HFFc6 (cell line): ENCODE data around the gene PSENEN. TPM values are rescaled to one million over a fixed set of nuclear protein-coding genes. Genes with fewer than 3 reads are reported as not detected.
"Not testable (repeated sequence)": the region's sequence is repeated elsewhere in the genome, so short reads cannot be mapped to it uniquely, and the experiment has no call there.

Source experiments
- DNase-seq: peaks from one replicate; pipeline ENCODE4 v3.0.0-alpha.2; 2018
- H3K27ac Mint-ChIP-seq: 2 replicates; pipeline ENCODE4 v1.8.0; 2020; ENCODE audit warnings: mild to moderate bottlenecking, mixed read lengths
- H3K27me3 Mint-ChIP-seq: 2 replicates; pipeline ENCODE4 v1.8.0; 2021; ENCODE audit warnings: mild to moderate bottlenecking, moderate library complexity, mixed read lengths; ENCODE audit not compliant: insufficient read depth
- H3K36me3 Mint-ChIP-seq: 2 replicates; pipeline ENCODE4 v1.8.0; 2021; ENCODE audit warnings: low read depth, mixed read lengths
- H3K4me1 Mint-ChIP-seq: 2 replicates; pipeline ENCODE4 v1.8.0; 2020; ENCODE audit warnings: low read depth, mixed read lengths
- H3K4me3 Mint-ChIP-seq: 2 replicates; pipeline ENCODE4 v1.8.0; 2020; ENCODE audit warnings: mild to moderate bottlenecking, moderate library complexity, mixed read lengths
- H3K9me3 Mint-ChIP-seq: 2 replicates; pipeline ENCODE4 v1.8.0; 2020; ENCODE audit warnings: mild to moderate bottlenecking, mixed read lengths
- CTCF ChIP-seq: fragments of 200-600 bp; sonication (generic); IDR thresholded peaks from 2 replicates; pipeline ENCODE4 v1.5.0; 2021; ENCODE audit warnings: antibody characterized with exemption, mild to moderate bottlenecking
- total RNA-seq, 6 experiments: library from RNA; stranded (reverse); fragmentation: NEBNext Ultra II Directional; extraction: Animal tissue kit (Norgen Biotek cat#: 25700); gene quantifications; 2 replicates in 1 of 6; 3 replicates in 5 of 6; pipeline ENCODE4 v1.2.3, GENCODE V29; 2021

Gene PSENEN
- total RNA-seq, 6 experiments from 2014 or later, result 68.2 to 86.6 (median 74.9) TPM

DNA sequence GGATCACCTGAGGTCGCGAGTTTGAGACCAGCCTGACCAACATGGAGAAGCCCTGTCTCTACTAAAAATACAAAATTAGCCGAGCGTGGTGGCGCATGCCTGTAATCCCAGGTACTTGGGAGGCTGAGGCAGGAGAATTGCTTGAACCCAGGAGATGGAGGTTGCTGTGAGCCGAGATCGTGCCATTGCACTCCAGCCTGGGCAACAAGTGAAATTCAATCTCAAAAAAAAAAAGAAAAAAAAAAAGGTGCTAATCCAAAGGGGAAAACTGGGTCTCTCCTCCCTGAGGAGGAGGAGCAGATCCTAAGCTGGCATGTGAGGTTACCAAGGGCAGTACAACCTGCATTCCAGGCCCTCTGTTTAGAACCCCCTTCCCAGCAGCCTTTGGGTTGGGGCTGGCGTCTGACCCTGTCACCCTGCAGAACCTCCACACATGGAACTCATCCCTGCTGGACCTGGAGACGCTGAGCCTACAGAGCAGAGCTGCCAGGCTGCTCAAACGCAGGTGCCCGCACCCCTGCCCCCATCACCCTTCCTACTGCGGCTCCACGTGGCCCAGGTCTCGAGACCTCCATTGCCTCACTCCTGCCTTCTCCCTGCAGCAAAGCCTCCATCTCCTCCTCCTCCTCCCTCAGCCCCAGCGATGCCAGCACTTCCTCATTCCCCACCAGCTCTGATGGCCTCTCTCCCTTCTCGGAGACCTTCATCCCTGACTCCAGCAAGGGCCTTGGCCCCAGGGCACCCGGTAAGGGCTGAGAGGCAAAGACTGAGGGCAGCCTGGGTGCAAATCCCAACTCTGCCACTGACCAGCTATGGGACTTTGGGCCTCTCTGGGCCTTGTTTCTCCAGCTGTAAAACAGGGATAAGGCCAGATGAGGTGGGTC, 19.2 kb downstream of the PSENEN start:
- no peaks in the 10 kb centered on the region for H3K9me3 Mint-ChIP-seq
- no peak overlapping the region for H3K27ac Mint-ChIP-seq
- peaks cover 7% of the 10 kb centered on the region for H3K4me1 Mint-ChIP-seq
- no peak for DNase-seq
- H3K4me3 Mint-ChIP-seq, result no peak overlapping the region
- TF ChIP-seq CTCF, result no peak
- H3K27me3 Mint-ChIP-seq, result peaks cover 2% of the 10 kb centered on the region; the same call in 1 of the 2 replicates
- H3K36me3 Mint-ChIP-seq, result peaks cover 13% of the 10 kb centered on the region

GRCh38 chr19:35766571-35767104, 21.2 kb downstream of the PSENEN start:
- Mint-ChIP-seq H3K4me3 (no peak overlapping the region), H3K27me3 (peaks cover 2% of the 10 kb centered on the region), H3K4me1 (peaks cover 6% of the 10 kb centered on the region; the same call in 1 of the 2 replicates), H3K27ac (no peak overlapping the region), H3K9me3 (no peaks in the 10 kb centered on the region), H3K36me3 (peaks cover 12% of the 10 kb centered on the region)
- no peak for TF ChIP-seq CTCF
- DNase-seq, result no peak

GRCh38 chr19:35767288-35768081, 22.0 kb downstream of the PSENEN start:
- H3K27me3 Mint-ChIP-seq, result peaks cover 2% of the 10 kb centered on the region
- no peaks in the 10 kb centered on the region for H3K9me3 Mint-ChIP-seq
- DNase-seq, result no peak
- no peak overlapping the region for H3K4me3 Mint-ChIP-seq
- peaks cover 6% of the 10 kb centered on the region; the same call in 1 of the 2 replicates for H3K4me1 Mint-ChIP-seq
- H3K27ac Mint-ChIP-seq, result no peak overlapping the region
- peaks cover 7% of the 10 kb centered on the region for H3K36me3 Mint-ChIP-seq
- TF ChIP-seq CTCF, result no peak

DNA sequence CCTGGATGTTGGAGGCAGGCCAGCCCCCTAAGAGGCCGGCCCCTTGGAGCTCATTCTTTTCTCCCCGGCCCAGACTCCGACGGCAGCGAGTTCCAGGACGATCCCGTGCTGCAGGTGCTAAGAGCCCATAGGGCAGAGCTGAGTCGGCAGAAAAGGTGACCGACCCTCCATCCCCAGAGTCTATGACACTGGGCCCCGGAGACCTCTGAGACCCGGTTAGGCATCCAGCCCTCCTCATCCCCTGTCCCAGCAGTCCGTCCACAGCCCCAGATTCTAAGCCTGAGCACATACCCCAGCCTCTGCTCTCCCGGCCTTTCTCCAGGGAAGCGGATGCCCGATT, 22.6 kb downstream of the PSENEN start:
- Mint-ChIP-seq H3K4me3 (no peak overlapping the region), H3K27me3 (peaks cover 2% of the 10 kb centered on the region), H3K9me3 (no peaks in the 10 kb centered on the region), H3K4me1 (peaks cover 6% of the 10 kb centered on the region), H3K27ac (no peak overlapping the region), H3K36me3 (peaks cover 7% of the 10 kb centered on the region)
- no peak for DNase-seq
- TF ChIP-seq CTCF, result no peak

DNA sequence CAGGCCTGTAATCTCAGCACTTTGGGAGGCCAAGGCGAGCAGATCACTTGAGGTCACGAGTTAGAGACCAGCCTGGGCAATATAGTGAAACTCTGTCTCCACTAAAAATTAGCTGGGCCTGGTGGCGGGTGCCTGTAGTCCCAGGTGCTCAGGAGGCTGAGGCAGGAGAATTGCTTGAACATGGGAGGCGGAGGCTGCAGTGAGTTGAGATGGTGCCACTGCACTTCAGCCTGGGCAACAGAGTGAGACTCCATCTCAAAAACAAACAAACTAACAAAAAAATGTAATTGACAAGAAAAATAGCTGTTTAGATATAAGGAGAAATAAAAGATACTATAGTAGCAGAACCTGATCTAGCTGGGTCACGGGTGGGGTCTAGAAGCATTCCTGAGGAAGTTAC, 26.9 kb downstream of the PSENEN start:
- H3K27ac Mint-ChIP-seq, DNase-seq: not testable (repeated sequence)
- H3K4me1 Mint-ChIP-seq, result peaks cover 22% of the 10 kb centered on the region

More for the DNA sequence above, 26.9 kb downstream of the PSENEN start:
- H3K4me3 Mint-ChIP-seq, H3K36me3 Mint-ChIP-seq, H3K9me3 Mint-ChIP-seq, H3K27me3 Mint-ChIP-seq: not testable (repeated sequence)
